GM20000 (cell line): ENCODE measurements around the gene PLEKHG7.
"Not testable (repeated sequence)": the region's sequence is repeated elsewhere in the genome, so short reads cannot be mapped to it uniquely, and the experiment has no call there.

Source experiments
- DNase-seq: peaks from one replicate; pipeline ENCODE4 v3.0.0; 2012; ENCODE audit warnings: low spot score
- CTCF ChIP-seq: IDR thresholded peaks from 2 replicates; pipeline ENCODE4 v1.5.1; 2012; ENCODE audit warnings: mild to moderate bottlenecking, control low read depth; ENCODE audit errors: extremely low read depth, missing control alignments

Gene PLEKHG7

DNA sequence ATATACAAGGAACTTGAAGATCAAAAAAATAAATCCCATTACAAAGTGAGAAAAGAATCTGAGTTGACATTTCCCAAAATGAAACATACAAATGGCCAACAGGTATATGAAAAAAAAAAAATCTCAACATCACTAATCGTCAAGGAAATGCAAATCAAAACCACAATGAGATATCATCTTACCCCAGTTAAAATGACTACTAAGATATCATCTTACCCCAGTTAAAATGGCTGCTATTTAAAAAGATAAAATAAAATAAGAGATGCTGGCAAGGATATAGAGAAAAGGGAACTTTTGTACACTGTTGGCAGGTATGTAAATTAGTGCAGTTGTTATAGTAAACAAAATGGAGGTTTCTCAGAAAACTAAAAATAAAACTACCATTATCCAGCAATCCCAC lies 44.4 kb downstream of the PLEKHG7 start:
- no peak for TF ChIP-seq CTCF
- no peak for DNase-seq

- DNase-seq = not testable (repeated sequence)
These were observed 46.9 kb downstream of the PLEKHG7 start for GRCh38 chr12:92749691-92750090.

GRCh38 chr12:92753976-92754885 lies 51.4 kb downstream of the PLEKHG7 start:
- TF ChIP-seq CTCF = no peak
- DNase-seq = no peak

- no peak for DNase-seq
- no peak for TF ChIP-seq CTCF
These were observed 54.3 kb downstream of the PLEKHG7 start for GRCh38 chr12:92756898-92757596.

DNA sequence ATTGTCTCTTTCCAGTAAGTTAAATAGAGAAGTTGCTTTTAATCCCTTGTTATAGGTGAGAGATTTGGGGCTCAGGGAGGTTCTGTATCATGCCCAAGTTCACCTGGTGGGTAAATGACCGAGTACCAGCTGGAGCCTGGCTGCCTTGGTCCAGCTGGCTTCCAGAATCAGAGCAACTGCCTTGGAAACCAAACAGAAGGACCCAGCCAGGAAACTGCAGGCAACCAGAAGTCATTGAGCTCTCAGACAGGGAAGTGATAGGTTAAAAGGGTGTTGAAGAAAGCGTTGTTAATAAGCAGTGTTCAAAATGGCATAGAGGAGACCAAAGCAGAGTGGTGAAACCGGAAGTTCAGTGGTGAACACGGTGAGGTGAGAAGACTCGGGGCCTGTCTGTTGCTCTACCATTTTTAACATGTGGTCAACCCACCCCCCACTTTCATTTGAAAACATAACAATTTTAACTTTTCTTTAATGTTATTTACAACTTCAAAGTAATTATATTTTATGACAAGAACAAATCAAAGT lies 54.9 kb downstream of the PLEKHG7 start:
- no peak for DNase-seq
- TF ChIP-seq CTCF = no peak

DNA sequence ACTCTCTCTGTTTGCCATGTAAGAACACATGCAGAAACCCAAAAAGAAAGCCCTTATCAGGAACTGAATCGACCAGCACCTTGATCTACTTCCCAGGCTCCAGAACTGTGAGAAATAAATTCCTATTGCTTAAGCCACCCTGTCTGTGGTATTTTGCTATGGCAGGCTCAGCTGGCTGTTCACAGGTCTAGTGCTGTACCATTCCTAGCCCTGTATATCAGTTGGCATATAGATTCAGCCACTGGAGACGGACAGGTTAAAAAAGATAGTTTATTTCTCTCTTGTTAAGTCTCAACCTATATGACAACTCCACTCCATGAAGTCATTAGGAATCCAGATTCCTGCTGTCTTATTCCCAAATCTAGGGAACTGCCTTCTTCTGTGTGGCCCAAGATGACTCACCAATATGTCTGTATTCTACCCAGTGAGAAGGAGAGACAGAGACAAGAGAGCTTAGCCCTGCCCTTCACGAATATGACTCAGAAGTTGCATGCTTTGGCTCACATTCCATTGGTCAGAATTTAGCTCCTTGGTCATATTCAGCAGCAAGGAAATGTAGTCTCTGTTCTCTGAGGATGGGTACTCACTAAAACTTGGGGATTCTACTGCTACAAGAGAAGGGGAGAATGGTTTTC lies 57.0 kb downstream of the PLEKHG7 start:
- no peak for TF ChIP-seq CTCF
- no peak for DNase-seq

- no peak for DNase-seq
- no peak for TF ChIP-seq CTCF
These were observed 60.0 kb downstream of the PLEKHG7 start for GRCh38 chr12:92762773-92763172.
